Left lung (tissue), 14 donors: ENCODE results near the gene MRPL45. TPM values are rescaled to one million over a fixed set of nuclear protein-coding genes. Genes with fewer than 3 reads are reported as not detected.
"Not testable (repeated sequence)": the region's sequence is repeated elsewhere in the genome, so short reads cannot be mapped to it uniquely, and the experiment has no call there.

Source experiments
- ATAC-seq: fragments of 200-7000 bp; cut with Tn5 transposase; one replicate; pipeline ENCODE4 v1.9.1; 2020; ENCODE audit warnings: moderate library complexity
- DNase-seq, 4 donors: peaks; one replicate each; pipeline ENCODE4 v3.0.0-alpha.2; 2013 to 2020
- H3K27ac ChIP-seq, 2 donors: fragments of 200-600 bp; sonication (generic) in 1 of 2; one replicate each; pipeline versions ENCODE4 v1.5.0 to v1.8.0; 2020 to 2021
- H3K27me3 ChIP-seq, 2 donors: fragments of 200-600 bp; sonication (generic) in 1 of 2; one replicate each; pipeline versions ENCODE4 v1.5.0 to v1.8.0; 2020 to 2021
- H3K36me3 ChIP-seq, 2 donors: fragments of 200-600 bp; sonication (generic) in 1 of 2; one replicate each; pipeline versions ENCODE4 v1.5.0 to v1.8.0; 2020 to 2021
- H3K4me1 ChIP-seq, 2 donors: fragments of 200-600 bp; one replicate each; pipeline ENCODE4 v1.8.0; 2021
- H3K4me3 ChIP-seq, 2 donors: fragments of 200-600 bp; sonication (generic) in 1 of 2; one replicate each; pipeline versions ENCODE4 v1.5.0 to v1.8.0; 2020 to 2021; ENCODE audit warnings: mild to moderate bottlenecking in 1 of 2
- H3K9me3 ChIP-seq, 2 donors: fragments of 200-600 bp; sonication (generic) in 1 of 2; one replicate each; pipeline versions ENCODE4 v1.5.0 to v1.8.0; 2020 to 2021
- intact Hi-C, 2 donors: fragments of 100-400 bp; cut with DNase I; formaldehyde crosslinking; loops; one replicate each; pipeline versions ENCODE4 v1.11.2 to v1.14.2; 2022
- long read RNA-seq, 12 donors: library from polyadenylated mRNA in 2 of 12; unstranded in 2 of 12; transcript quantifications; one replicate each; pipeline ENCODE4 v2.0.0 and lab custom pipeline, GENCODE V29; 2019 to 2026
- polyA plus RNA-seq, 6 donors: library from polyadenylated mRNA; unstranded; fragments of 120-200 nt; gene quantifications; one replicate each; pipeline ENCODE4 v1.2.1, GENCODE V29; 2013; ENCODE audit not compliant: insufficient read length in 6 of 6
- total RNA-seq, 2 donors: library from RNA; stranded (reverse); fragmentation: NEBNext Ultra II Directional; extraction: Animal tissue kit (Norgen Biotek cat#: 25700); gene quantifications; one replicate each; pipeline ENCODE4 v1.2.1, GENCODE V29; 2021
- donor health status: DM: no; HTN: yes; CAD: no.
- donor health status: DM: no; HTN: no; CAD: no.

The MRPL45 gene
- total RNA-seq = 10 to 100 TPM; 24.4 to 28.4 TPM
- polyA plus RNA-seq = 10 to 100 TPM; 51.8 to 63.3 (median 58.7) TPM
- long read RNA-seq, donor 1, transcript MRPL45-203 (8 exons, 1,705 nt) = major isoform, 17 of 25 reads
- long read RNA-seq, donor 1, partial matches to known transcripts = 7 of 25 reads
- long read RNA-seq, donor 1, other reads (novel, unspliced or antisense) = 0 of 25 reads
- long read RNA-seq, donor 2, transcript MRPL45-203 (8 exons, 1,705 nt) = major isoform, 20 of 25 reads
- long read RNA-seq, donor 2, partial matches to known transcripts = 5 of 25 reads
- long read RNA-seq, donor 2, other reads (novel, unspliced or antisense) = 0 of 25 reads
- long read RNA-seq, donor 3, transcript MRPL45-203 (8 exons, 1,705 nt) = major isoform, 27 of 28 reads
- long read RNA-seq, donor 3, partial matches to known transcripts = 0 of 28 reads
- long read RNA-seq, donor 3, other reads (novel, unspliced or antisense) = 0 of 28 reads
- long read RNA-seq, donor 4, transcript MRPL45-203 (8 exons, 1,705 nt) = major isoform, 15 of 19 reads
- long read RNA-seq, donor 4, partial matches to known transcripts = 2 of 19 reads
- long read RNA-seq, donor 4, other reads (novel, unspliced or antisense) = 0 of 19 reads
- long read RNA-seq, donor 5, transcript MRPL45-203 (8 exons, 1,705 nt) = major isoform, 19 of 29 reads
- long read RNA-seq, donor 5, partial matches to known transcripts = 10 of 29 reads
- long read RNA-seq, donor 5, other reads (novel, unspliced or antisense) = 0 of 29 reads
- long read RNA-seq, donor 6, transcript MRPL45-203 (8 exons, 1,705 nt) = major isoform, 23 of 23 reads
- long read RNA-seq, donor 6, partial matches to known transcripts = 0 of 23 reads
- long read RNA-seq, donor 6, other reads (novel, unspliced or antisense) = 0 of 23 reads
- long read RNA-seq, donor 7, transcript MRPL45-203 (8 exons, 1,705 nt) = major isoform, 9 of 9 reads
- long read RNA-seq, donor 7, partial matches to known transcripts = 0 of 9 reads
- long read RNA-seq, donor 7, other reads (novel, unspliced or antisense) = 0 of 9 reads
- long read RNA-seq, donor 8, transcript MRPL45-203 (8 exons, 1,705 nt) = major isoform, 9 of 10 reads
- long read RNA-seq, donor 8, partial matches to known transcripts = 0 of 10 reads
- long read RNA-seq, donor 8, other reads (novel, unspliced or antisense) = 0 of 10 reads
- long read RNA-seq, donor 9 = 0 reads
- long read RNA-seq, donor 10, transcript MRPL45-203 (8 exons, 1,705 nt) = major isoform, 15 of 16 reads
- long read RNA-seq, donor 10, partial matches to known transcripts = 1 of 16 reads
- long read RNA-seq, donor 10, other reads (novel, unspliced or antisense) = 0 of 16 reads
- long read RNA-seq, donor 11 = 0 reads
- long read RNA-seq, donor 12, transcript MRPL45-203 (8 exons, 1,705 nt) = major isoform, 11 of 11 reads
- long read RNA-seq, donor 12, partial matches to known transcripts = 0 of 11 reads
- long read RNA-seq, donor 12, other reads (novel, unspliced or antisense) = 0 of 11 reads

- DNase-seq = peak; percentile 95 to 100 (median 98)
Observed at GRCh38 chr17:38296834-38297517, at the start of gene MRPL45. MRPL45 (plus strand) TSS chr17:38297168; CDS start chr17:38297184, 16 bp downstream.

GRCh38 chr17:38253191-38253590 is 43.8 kb upstream of the MRPL45 start:
- H3K27ac ChIP-seq, DNase-seq, H3K27me3 ChIP-seq, H3K36me3 ChIP-seq, ATAC-seq, H3K9me3 ChIP-seq, H3K4me3 ChIP-seq, intact Hi-C loops, H3K4me1 ChIP-seq: not testable (repeated sequence)

More at GRCh38 chr17:38296834-38297517, at the start of gene MRPL45:
- Histone ChIP-seq H3K4me3 (peak within 1 kb of the TSS; percentile 28 to 52), H3K36me3 (peaks cover 0 to 21% of the 10 kb centered on the region in 2 donors), H3K27ac (peak within 1 kb of the TSS; percentile 53 to 80)
- intact Hi-C loops, H3K27me3 ChIP-seq, H3K9me3 ChIP-seq, H3K4me1 ChIP-seq: not testable (repeated sequence)
- peak; percentile 99 for ATAC-seq

- ATAC-seq, H3K27ac ChIP-seq, intact Hi-C loops, H3K27me3 ChIP-seq, H3K36me3 ChIP-seq, H3K4me1 ChIP-seq, H3K9me3 ChIP-seq, DNase-seq: not testable (repeated sequence)
- H3K4me3 ChIP-seq = peak overlapping the region in 1 of 2 donors; percentile 58
Observed at GRCh38 chr17:38254357-38254756, 42.6 kb upstream of the MRPL45 start.

GRCh38 chr17:38257013-38257621 is 39.9 kb upstream of the MRPL45 start:
- peak; percentile 88 for ATAC-seq
- peak overlapping the region in 1 of 2 donors; percentile 78 for H3K27ac ChIP-seq
- H3K36me3 ChIP-seq, H3K4me1 ChIP-seq, H3K9me3 ChIP-seq, intact Hi-C loops, H3K27me3 ChIP-seq: not testable (repeated sequence)
- H3K4me3 ChIP-seq = peak overlapping the region; percentile 9 to 58
- peak; percentile 73 to 96 (median 89) for DNase-seq

- intact Hi-C loops, H3K27me3 ChIP-seq, DNase-seq, H3K4me3 ChIP-seq, H3K36me3 ChIP-seq, ATAC-seq, H3K4me1 ChIP-seq, H3K9me3 ChIP-seq: not testable (repeated sequence)
- peak overlapping the region in 1 of 2 donors; percentile 60 for H3K27ac ChIP-seq
Observed at GRCh38 chr17:38265974-38266506, 30.9 kb upstream of the MRPL45 start.

GRCh38 chr17:38266571-38266970 is 30.4 kb upstream of the MRPL45 start:
- ATAC-seq, DNase-seq, H3K36me3 ChIP-seq, H3K4me3 ChIP-seq, H3K27me3 ChIP-seq, H3K9me3 ChIP-seq, H3K4me1 ChIP-seq, intact Hi-C loops: not testable (repeated sequence)
- H3K27ac ChIP-seq = peak overlapping the region in 1 of 2 donors; percentile 60

GRCh38 chr17:38268138-38268537 is 28.8 kb upstream of the MRPL45 start:
- H3K27me3 ChIP-seq, H3K4me1 ChIP-seq, H3K36me3 ChIP-seq, H3K9me3 ChIP-seq, H3K4me3 ChIP-seq, H3K27ac ChIP-seq, intact Hi-C loops, ATAC-seq, DNase-seq: not testable (repeated sequence)

- H3K9me3 ChIP-seq, DNase-seq, H3K4me3 ChIP-seq, intact Hi-C loops, H3K4me1 ChIP-seq, ATAC-seq, H3K36me3 ChIP-seq, H3K27me3 ChIP-seq, H3K27ac ChIP-seq: not testable (repeated sequence)
Observed at GRCh38 chr17:38269045-38269444, 27.9 kb upstream of the MRPL45 start.

GRCh38 chr17:38269552-38269951 is 27.4 kb upstream of the MRPL45 start:
- peak; percentile 66 for ATAC-seq

GRCh38 chr17:38285994-38286393 is 11.0 kb upstream of the MRPL45 start:
- intact Hi-C loops, H3K4me3 ChIP-seq, DNase-seq, H3K9me3 ChIP-seq, H3K4me1 ChIP-seq, H3K27me3 ChIP-seq, H3K36me3 ChIP-seq, H3K27ac ChIP-seq: not testable (repeated sequence)
- peak; percentile 11 for ATAC-seq

More at GRCh38 chr17:38269552-38269951, 27.4 kb upstream of the MRPL45 start:
- H3K27me3 ChIP-seq, H3K4me3 ChIP-seq, H3K27ac ChIP-seq, intact Hi-C loops, DNase-seq, H3K9me3 ChIP-seq, H3K4me1 ChIP-seq, H3K36me3 ChIP-seq: not testable (repeated sequence)

GRCh38 chr17:38286501-38287091 is 10.4 kb upstream of the MRPL45 start:
- DNase-seq (peak in 3 of 4 donors; percentile 45 to 73 (median 50)), ATAC-seq (peak; percentile 87)
- H3K4me1 ChIP-seq, H3K4me3 ChIP-seq, H3K9me3 ChIP-seq, H3K27me3 ChIP-seq, intact Hi-C loops, H3K36me3 ChIP-seq: not testable (repeated sequence)
- H3K27ac ChIP-seq = peak overlapping the region in 1 of 2 donors; percentile 60
